Fibroblast of skin of back (primary cell): ENCODE results near the gene AVPR1B.

ENCODE experiments used
- DNase-seq: peaks from one replicate; pipeline ENCODE4 v3.0.0-alpha.2; 2013

The AVPR1B gene

GRCh38 chr1:206112600-206113301 is 4.4 kb downstream of the AVPR1B start:
- no peak for DNase-seq

DNA sequence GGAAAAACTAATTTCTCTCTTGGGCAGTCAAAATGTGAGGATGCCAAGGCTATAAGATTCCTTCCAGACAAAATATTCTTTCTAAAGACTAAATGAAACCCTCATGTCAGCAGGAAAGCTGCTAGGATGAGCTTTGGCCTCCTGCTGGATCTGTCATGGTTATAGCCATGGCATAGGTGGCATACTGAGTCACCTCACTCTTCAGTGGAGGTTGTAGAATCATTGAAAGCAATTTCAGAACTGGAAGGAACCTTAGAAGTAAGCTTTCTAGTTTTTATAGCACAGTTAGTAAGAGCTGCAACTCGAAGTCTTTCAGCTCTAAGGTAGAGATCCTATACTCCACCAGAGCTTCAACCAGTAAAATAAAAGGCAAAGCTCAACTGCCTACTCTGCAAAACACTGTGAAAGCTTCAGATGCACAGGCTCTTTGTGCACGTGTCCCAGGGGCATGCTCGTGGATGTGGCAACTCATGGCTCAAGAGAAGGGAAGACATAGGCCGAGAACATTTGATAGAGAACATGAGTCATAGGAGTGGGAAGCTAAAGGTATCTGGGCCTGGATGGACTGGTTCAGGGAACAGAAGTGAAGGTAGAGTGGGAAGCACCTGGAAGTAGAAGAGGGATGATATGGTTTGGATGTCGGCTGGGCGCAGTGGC is 5.8 kb downstream of the AVPR1B start:
- no peak for DNase-seq

- DNase-seq = no peak
Measured at GRCh38 chr1:206110820-206111219, 6.4 kb downstream of the AVPR1B start.

GRCh38 chr1:206110161-206110560 is 7.0 kb downstream of the AVPR1B start:
- DNase-seq = no peak

DNA sequence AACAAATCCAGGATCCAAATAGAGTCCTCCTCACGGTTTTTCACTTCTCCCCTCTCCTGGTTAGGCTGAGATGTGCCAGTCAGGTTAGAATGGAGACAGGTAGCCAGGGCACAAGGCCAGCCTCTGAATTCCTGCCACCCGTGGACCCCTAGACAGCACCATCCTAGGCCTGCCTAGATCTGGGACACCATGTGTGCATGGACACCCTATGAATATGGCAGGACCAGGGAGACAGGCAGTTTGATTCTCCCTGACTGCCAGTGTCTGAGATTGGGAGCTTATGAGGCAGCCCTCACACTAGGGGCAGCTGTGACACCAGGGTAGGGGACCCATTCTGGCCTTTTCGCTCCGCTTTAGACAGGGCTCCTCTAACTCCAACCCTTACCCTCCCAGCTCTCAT is 7.5 kb downstream of the AVPR1B start:
- no peak for DNase-seq

GRCh38 chr1:206108635-206109034 is 8.6 kb downstream of the AVPR1B start:
- DNase-seq = no peak

DNA sequence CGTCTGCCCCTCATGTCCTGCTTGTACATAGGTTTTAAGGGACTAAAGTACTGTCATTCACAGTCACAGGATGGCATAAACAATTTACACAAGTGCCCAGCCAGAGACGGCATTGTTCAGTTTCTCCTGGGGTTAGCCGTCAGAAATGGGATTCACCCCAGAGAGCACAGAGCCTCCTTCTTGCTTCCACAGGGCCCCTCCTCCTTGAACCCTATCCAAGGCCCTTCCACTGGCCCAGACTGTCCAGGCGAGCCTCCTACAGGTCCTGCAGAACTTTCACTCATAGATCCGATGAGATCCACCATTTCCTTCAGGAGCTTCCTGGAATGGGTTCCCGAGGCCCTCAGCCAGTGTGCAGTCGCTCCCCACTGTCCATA is 10.0 kb downstream of the AVPR1B start:
- DNase-seq = no peak

- peak; percentile 83 for DNase-seq
Measured at GRCh38 chr1:206106328-206107167, 10.6 kb downstream of the AVPR1B start.

- DNase-seq = no peak
Measured at GRCh38 chr1:206105464-206105995, 11.7 kb downstream of the AVPR1B start.

DNA sequence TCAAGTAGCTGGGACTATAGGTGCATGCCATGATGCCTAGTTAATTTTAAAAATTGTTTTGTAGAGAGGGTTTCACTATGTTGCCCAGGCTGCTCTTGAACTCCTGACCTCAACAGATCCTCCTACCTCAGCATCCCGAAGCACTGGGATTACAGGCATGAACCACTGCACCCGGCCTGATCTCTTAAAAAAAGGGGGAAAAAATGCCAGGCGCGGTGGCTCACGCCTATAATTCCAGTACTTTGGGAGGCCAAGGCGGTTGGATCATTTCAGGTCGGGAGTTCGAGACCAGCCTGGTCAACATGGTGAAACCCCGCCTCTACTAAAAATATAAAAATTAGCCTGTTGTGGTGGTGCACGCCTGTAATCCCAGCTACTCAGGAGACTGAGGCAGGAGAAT is 13.2 kb downstream of the AVPR1B start:
- no peak for DNase-seq

GRCh38 chr1:206102292-206102936 is 14.8 kb downstream of the AVPR1B start:
- DNase-seq = no peak

DNA sequence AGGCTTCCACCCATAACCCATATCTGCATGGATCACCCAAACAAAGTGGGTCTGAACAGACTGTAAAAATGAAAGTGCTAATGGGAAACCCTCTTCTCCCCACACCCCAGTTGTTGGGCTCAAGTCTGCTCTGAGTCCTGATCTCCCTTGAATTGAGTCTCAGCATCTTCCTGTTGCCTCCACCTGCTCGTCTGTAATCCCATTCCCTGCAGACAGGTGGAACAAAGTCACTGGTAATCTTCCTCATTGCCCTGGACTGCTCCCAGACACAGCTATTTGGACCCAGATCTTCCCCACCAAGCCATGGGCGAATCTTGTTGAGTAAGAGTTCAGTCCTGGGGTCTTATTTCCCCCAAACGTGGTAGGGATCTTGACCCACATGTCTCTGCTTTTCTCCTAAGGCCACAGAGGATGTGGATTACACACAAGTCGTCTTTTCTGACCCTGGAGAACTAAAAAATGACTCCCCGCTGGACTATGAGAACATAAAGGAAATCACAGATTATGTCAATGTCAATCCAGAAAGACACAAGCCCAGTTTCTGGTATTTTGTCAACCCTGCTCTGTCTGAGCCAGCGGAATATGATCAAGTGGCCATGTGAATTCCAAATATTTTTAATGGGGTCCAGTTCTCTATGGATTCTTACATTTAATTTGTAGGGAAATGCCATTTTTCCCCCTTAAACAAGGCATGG is 15.7 kb downstream of the AVPR1B start:
- DNase-seq = no peak

- no peak for DNase-seq
Measured at GRCh38 chr1:206100226-206100815, 16.9 kb downstream of the AVPR1B start.

- no peak for DNase-seq
Measured at GRCh38 chr1:206098242-206098919, 18.8 kb downstream of the AVPR1B start.

DNA sequence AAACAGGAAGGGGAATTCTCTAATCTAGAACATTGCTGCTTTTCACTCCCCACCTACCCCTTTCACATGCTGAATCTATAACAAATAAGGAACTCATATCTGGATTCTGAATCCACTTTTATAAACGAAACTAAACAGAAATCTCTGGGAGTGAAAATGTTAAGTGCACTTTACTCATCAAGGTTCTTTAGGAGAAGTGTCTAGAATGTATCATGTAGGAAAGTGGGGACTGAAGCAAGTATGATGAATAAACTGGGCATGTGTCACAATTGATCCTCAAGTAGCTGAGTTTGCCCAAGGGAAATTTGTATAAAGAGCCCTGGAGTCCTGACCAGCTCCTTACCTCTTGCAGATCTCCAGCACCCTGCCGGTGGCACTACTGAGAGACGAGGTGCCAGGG is 19.8 kb downstream of the AVPR1B start:
- DNase-seq = no peak

- no peak for DNase-seq
Measured at GRCh38 chr1:206094024-206094423, 23.2 kb downstream of the AVPR1B start.

DNA sequence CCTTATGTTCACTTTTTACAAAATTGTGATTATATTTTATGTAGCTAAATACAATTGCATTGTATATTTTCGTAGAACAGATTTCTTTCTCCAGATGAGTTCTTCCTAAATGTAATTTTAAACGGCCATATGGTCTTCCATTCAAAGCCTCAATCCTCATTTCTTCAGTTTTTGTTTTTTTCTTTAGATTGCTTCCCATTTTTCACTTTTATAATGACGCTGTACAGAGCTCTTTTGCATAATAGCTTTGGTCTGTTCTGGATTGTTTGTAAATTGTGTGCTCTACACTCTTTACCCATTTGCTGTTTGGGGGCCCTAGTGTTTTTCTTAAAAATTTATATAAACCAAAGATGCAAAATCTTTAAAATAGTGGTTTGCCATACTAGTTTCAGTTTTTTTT is 27.8 kb downstream of the AVPR1B start:
- no peak for DNase-seq

- DNase-seq = no peak
Measured at GRCh38 chr1:206087091-206087490, 30.1 kb downstream of the AVPR1B start.

DNA sequence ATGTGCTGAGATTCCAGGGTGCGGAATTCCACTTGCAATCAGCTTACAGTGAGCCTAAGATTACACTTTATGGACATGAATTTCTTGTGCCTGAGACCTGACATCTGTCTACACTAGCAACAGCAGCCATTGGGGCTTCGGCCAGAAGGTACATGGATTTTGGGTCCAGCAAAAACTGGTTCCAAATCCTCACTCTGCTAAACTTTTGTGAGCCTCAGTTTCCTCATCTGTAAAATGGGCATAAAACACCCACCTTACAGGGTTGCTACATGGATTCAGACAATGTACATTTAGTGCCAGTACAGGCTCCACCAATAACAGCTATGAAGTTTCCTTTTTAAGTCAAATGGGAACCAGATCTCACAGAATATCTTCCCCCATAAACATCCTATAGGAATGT is 33.4 kb downstream of the AVPR1B start:
- DNase-seq = no peak

DNA sequence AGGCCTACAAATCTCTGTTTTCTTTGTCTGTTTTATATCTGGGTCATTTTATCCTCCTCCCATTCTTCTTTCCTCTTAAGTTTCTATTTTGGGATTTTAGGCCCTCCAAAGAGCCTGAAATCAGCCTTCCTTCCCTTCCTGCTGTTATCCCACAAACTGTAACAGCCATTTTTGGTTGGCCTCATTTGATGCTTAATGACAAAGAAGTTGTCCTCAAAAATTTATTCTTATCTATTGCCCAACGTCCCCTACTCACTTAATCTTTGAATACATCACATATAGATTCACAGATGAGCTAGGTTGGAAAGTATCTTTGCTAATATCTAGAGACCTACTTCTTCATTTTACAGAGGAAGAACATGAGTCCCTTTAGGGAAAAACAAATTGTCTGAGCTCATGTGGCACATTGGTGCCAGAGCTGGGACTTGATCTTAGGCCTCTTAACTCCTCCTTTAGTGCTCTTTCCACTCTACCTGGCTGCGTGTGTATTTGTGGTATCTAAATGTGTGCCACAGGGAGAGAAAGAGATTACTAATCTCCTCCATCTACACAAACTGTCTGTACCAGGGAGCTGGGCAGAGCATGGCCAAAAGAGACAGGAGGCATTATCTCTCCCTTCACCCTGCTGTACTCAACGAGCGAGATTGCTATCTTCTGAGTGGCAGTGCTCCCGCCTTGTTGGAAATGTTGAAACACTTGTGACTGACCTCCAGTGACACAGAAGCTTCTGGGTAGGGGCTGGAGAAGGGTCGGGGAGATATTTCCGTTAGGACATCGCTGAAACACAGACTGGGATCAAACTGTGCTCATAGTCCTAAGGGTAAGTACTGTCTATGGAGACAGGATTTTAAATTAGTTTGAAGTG is 34.1 kb downstream of the AVPR1B start:
- DNase-seq = no peak
